HG02623 (cell line): Measurements from ENCODE around the gene CYP3A4.
"Not testable (repeated sequence)": the region's sequence is repeated elsewhere in the genome, so short reads cannot be mapped to it uniquely, and the experiment has no call there.

Source experiments
- ATAC-seq: cut with Tn5 transposase; IDR thresholded peaks from one replicate; pipeline ENCODE4 v1.9.1; 2021; ENCODE audit warnings: moderate library complexity; ENCODE audit not compliant: unreplicated experiment

CYP3A4 gene

GRCh38 chr7:99793443-99793842, 9.5 kb upstream of the CYP3A4 start:
- ATAC-seq, result no peak

GRCh38 chr7:99792967-99793366, 9.0 kb upstream of the CYP3A4 start:
- ATAC-seq, result no peak

- no peak for ATAC-seq
Observed at GRCh38 chr7:99791667-99792369, 7.8 kb upstream of the CYP3A4 start.

DNA sequence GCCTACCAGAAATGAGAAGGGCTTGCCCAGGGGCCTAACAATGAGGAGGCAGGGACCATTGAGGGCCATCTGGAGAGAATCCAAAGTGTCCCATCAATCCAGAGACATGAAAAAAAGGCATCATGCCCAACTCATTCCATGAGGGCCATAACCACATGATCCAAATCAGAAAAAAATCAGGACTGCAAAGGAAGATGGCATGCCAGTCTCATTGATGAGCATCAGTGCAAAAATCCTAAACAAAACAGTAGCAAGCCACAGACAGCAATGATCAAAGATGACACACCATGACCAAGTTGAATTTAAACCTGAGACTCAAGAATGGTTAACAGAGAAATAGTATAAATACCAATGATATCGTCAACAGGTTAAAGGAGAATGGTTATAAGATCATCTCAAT, 7.0 kb upstream of the CYP3A4 start:
- ATAC-seq, result no peak

DNA sequence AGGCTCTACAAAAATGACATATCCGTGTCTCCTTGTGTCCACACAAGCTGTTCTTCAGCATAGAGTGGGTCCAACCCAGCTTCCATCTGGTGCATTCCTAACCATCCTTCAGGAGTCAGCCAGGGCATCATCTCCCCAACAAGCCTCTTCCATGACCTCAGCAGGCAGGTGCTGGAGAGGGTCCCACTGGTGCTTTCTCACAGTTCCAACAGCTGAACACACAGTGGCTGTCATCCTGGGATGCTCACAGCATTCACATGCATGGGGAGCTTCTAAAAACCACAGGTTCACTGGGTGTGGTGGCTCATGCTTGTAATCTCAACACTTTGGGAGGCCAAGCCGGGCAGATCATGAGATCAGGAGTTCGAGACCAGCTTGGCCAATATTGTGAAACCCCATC, 6.4 kb upstream of the CYP3A4 start:
- no peak for ATAC-seq

DNA sequence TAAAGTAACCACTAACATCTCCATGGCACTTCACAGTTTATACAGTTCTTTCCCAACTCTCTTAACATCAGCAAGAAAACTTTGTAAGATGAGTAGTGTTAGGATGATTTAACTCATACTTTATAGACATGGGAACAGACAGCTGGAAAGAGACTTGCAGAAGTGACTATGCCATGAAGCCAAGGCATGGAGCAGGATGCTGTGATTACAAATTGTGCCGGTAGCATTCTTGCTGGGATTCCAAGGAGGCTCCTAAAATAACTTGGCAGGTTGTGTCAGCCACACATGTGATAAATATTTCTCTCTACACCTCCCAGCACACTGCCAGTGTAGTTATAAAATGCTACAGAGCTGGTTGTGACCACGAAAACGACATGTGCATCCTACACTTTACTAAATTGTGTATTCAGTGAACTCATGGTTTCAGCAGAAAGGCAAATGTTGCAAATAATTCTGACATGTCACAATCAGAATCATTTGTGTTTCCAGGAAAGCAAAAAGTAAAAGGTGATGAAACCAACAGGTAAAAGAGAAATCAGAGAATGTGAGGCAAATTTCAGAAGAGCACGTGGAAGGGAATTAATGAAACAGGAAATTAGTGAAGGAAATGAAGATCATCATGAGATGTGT, 5.6 kb upstream of the CYP3A4 start:
- no peak for ATAC-seq

- no peak for ATAC-seq
Observed at GRCh38 chr7:99788554-99788953, 4.6 kb upstream of the CYP3A4 start.

GRCh38 chr7:99786726-99787335, 2.8 kb upstream of the CYP3A4 start:
- ATAC-seq, result no peak

- not testable (repeated sequence) for ATAC-seq
Observed at GRCh38 chr7:99785654-99786053, 1.7 kb upstream of the CYP3A4 start.

DNA sequence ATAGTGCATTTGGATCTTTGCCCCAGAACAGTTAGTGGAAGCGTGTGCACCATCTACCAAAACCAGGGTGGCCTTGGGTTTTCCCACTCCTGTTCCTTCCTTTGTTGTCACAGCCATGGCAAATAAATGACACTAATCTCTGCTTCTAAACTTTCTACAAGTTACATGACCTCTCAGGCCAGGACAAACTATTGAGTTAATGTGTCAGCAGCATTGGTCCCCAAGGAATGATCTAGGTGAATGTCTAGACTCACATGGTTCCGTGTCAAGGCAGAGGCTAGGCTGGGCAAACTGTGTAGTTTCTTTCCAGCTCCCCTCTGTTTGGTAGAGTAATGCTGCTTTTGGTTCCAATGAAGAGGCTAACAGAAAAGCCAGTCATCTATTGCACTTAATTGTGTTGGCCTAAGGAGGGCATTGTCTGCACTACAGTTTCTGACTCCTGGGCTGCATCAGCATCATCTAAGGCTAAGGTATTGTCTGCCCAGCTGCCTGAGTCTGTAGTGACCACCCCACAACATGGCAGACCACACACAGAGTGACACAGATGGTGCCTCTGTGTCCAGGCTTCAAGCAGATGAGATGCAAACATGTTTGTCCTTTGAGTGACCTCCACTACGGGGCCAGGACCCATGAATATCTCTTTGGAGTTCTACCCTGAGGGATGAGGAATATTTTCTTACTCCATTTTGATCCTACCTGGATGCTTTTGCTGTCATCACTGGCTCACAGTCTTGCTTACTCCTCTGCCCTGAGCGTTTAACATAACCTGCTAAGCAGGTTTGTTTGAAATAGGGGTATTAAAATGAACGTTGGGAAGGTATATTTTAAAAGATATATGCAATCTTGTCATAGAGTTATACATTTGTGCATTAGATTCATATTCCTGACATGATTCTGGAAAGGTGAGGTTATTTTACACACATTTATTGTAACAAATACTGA, 1.7 kb downstream of the CYP3A4 start:
- no peak for ATAC-seq

DNA sequence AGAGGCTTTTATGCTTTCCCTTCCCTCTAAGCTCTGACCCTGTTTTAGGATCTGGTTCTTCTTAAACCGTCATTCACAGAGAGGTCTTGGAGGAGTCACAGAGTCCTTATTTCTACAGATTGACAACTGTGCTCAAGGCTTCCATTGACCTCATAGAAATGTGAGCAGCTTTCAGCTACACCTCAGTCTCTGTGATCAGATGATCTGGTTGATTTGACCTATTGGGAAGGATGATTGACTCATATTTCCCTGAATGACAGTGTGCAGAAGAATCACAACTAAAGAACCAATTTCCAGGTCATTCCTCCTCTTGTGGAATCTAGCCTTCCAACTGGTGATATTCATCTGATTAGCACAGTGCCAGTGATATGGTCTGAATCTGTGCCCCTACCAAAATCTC, 3.4 kb downstream of the CYP3A4 start:
- ATAC-seq, result no peak

GRCh38 chr7:99779949-99780348, 4.0 kb downstream of the CYP3A4 start:
- no peak for ATAC-seq

DNA sequence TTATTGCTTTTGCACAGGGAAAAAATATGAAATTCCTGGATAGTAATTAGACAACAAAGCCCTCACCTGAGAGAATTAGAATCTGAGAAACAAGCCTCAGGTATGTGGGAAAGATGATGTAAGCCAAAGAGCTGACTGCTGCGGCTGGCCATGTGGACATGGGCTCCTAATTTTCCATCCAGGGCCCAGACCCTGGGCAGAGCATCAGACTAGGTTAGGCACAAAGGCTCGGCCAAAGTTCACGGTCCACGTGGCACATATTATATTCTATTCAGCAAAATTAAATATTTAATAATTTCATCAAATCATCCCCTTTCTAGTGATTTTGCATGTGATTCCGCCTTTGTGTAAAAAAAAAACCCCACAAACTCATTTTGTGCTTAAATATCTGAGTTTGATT, 5.1 kb downstream of the CYP3A4 start:
- no peak for ATAC-seq

DNA sequence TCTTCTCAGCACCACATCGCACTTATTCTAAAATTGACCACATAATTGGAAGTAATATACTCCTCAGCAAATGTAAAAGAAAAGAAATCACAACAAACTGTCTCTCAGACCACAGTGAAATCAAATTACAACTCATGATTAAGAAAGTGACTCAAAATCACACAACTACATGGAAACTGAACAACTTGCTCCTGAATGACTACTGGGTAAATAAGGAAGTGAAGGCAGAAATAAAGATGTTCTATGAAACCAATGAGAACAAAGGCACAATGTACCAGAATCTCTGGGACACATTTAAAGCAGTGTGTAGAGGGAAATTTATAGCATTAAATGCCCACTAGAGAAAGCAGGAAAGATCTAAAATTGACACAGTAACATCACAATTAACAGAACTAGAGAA, 10.6 kb downstream of the CYP3A4 start:
- not testable (repeated sequence) for ATAC-seq

- no peak for ATAC-seq
Observed at GRCh38 chr7:99772565-99772964, 11.4 kb downstream of the CYP3A4 start.

- not testable (repeated sequence) for ATAC-seq
Observed at GRCh38 chr7:99769494-99769893, 14.5 kb downstream of the CYP3A4 start.

DNA sequence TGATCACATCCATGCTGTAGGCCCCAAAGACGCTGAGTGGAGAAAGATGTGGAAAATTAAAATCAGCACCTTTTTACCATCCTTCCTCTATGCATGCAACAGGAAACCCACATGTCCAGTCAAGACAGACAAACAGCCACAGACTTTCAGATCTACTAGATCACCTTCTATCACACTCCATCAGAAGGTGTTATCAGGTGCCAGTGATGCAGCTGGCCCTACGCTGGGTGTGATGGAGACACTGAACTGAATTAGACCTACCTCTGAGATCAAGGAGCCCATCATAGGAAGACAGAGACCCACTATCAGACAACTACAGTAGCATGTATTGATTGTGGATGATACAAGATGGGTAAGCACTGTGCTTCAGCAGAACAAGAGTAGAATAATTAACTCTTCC, 15.5 kb downstream of the CYP3A4 start:
- no peak for ATAC-seq

DNA sequence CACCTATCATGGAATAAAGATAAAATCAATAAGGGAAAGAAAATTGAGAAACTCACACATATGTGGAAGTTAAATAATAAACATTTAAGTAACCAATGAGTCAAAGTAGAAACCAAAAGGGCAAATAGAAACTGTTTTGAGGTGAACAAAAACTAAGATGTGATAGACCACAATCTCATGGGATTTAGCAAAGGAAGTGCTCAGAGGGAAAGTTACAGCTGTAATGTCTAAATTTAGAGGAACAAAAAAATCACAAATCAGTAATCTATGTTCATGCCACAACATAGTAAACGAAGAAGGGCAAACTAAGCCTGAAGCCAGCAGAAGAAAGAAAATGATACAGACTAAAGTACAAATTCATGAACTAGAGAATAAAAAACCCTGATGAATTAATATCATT, 16.3 kb downstream of the CYP3A4 start:
- peak; percentile 83 for ATAC-seq

DNA sequence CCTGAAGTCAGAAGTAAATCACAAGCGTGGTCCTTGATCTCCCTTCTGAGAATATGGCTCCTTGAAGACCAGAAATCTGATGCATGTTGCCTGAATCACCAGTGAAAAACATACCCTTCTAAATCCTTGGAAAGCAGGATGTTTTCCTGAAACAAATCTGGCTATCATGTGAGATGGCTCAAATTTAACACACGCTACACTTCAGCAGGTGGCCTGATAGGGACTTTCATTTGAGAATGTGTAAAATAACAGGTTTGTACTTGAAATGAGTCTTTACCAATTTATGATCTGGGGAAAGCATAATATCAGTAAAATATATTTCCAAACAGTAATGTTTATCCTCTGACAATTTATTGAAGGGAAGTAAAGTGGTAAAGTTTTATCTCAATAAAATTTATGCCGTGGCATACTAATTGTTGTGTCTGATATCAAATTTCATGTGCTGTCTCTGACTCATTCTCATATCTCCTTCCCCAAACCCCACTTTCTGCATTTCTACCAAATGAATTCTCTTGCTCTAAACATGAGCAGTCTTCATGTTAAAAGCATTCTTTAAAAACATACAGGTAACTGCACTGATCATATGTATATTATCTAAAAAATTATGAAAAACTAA, 17.4 kb downstream of the CYP3A4 start:
- no peak for ATAC-seq

DNA sequence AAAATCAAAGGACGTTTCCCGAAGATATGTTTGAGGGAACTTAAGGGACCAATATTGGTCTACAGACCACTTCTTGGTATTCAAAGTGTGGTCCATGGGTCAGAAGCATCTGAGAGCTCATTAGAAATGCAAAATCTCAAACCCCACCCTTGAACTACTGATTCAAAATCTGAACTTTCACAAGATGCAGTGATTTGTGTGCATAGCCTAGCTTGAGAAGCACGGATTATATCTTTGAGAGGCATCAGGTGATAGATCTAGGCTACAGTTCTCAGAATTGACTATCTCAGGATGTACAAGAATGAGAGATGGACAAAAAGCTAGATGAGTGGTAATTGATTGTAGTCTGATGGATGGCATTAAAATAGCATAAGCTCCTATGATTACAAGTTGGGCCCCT, 19.5 kb downstream of the CYP3A4 start:
- ATAC-seq, result no peak
